GM12878 (cell line): Measurements from ENCODE around the gene PCDHA7. TPM values are rescaled to one million over a fixed set of nuclear protein-coding genes. Genes with fewer than 3 reads are reported as not detected.

Experiments
- ATAC-seq: fragments of 200-7000 bp; cut with Tn5 transposase; 3 replicates; pipeline ENCODE4 v1.9.1; 2020; ENCODE audit warnings: mild to moderate bottlenecking, moderate library complexity
- BruUV-seq: library from RNA; stranded (reverse); fragments of 400-500 nt; replicated peaks from 2 replicates; lab custom pipeline; 2021; lab: Mats Ljungman, UMichigan
- CTCF ChIA-PET: fragments of 300-600 bp; sonication (Branson Sonifier 250); formaldehyde crosslinking; extraction: SDS; loops from one replicate; lab custom pipeline; 2021; ENCODE audit warnings: inconsistent platforms; lab: Yijun Ruan, JAX
- POLR2A ChIA-PET: fragments of 350-600 bp; formaldehyde crosslinking; extraction: SDS; loops from one replicate; lab custom pipeline; 2021; ENCODE audit warnings: inconsistent platforms; lab: Charles Lee
- RAD21 ChIA-PET: fragments of 300-600 bp; sonication (Branson Sonifier 250); formaldehyde crosslinking; loops from one replicate; lab custom pipeline; 2023; ENCODE audit warnings: antibody characterized with exemption; ENCODE audit not compliant: unreplicated experiment; lab: Charles Lee
- SMC1A ChIA-PET: fragments of 300-600 bp; sonication (Branson Sonifier 250); formaldehyde crosslinking; loops from one replicate; lab custom pipeline; 2023; ENCODE audit not compliant: unreplicated experiment, uncharacterized antibody; lab: Charles Lee
- DNase-seq: peaks from one replicate; pipeline ENCODE4 v3.0.0-alpha.2; 2011; ENCODE audit warnings: low read depth, low spot score
- FAIRE-seq: peaks from 3 replicates; lab custom pipeline; 2011; peaks lifted over from hg19 to GRCh38; lab: Jason Lieb, UNC
- H2AFZ ChIP-seq: 2 replicates; pipeline ENCODE4 v1.6.0; 2011; ENCODE audit warnings: low read depth, low read length, control low read depth; ENCODE audit not compliant: control insufficient read depth
- H3K27ac ChIP-seq: 2 replicates; pipeline ENCODE4 v1.5.1; 2011; ENCODE audit warnings: control low read depth; ENCODE audit not compliant: control insufficient read depth, insufficient read depth
- H3K27me3 ChIP-seq, 2 experiments: replicated peaks in 1 of 2; 2 replicates each; pipeline versions ENCODE4 v1.6.0 to v1.6.1; 2011; ENCODE audit warnings: low read length in 1 of 2; ENCODE audit not compliant: control insufficient read depth in 2 of 2, insufficient read depth in 2 of 2
- H3K36me3 ChIP-seq, 2 experiments: 2 replicates each; pipeline ENCODE4 v1.5.1; 2011; ENCODE audit warnings: low read length in 1 of 2; ENCODE audit not compliant: control insufficient read depth in 2 of 2, insufficient read depth in 2 of 2
- H3K4me1 ChIP-seq: 2 replicates; pipeline ENCODE4 v1.6.1; 2011; ENCODE audit warnings: mild to moderate bottlenecking, low read length, moderate library complexity, mixed read lengths; ENCODE audit not compliant: control insufficient read depth, insufficient read depth
- H3K4me2 ChIP-seq: 2 replicates; pipeline ENCODE4 v1.6.0; 2011; ENCODE audit warnings: control low read depth; ENCODE audit not compliant: control insufficient read depth, insufficient read depth
- H3K4me3 ChIP-seq: fragments of 200-600 bp; sonication (generic); 2 replicates; pipeline ENCODE4 v1.5.1; 2016
- H3K79me2 ChIP-seq: 2 replicates; pipeline ENCODE4 v1.6.0; 2011; ENCODE audit warnings: low read length; ENCODE audit not compliant: control insufficient read depth, insufficient read depth
- H3K9ac ChIP-seq: 2 replicates; pipeline ENCODE4 v1.8.0; 2011; ENCODE audit warnings: low read length, control low read depth, mixed read lengths; ENCODE audit not compliant: control insufficient read depth, insufficient read depth
- H3K9me3 ChIP-seq: replicated peaks from 3 replicates; pipeline ENCODE4 v1.5.1; 2011; ENCODE audit warnings: mild to moderate bottlenecking, low read length; ENCODE audit not compliant: control insufficient read depth, insufficient read depth
- H4K20me1 ChIP-seq: 2 replicates; pipeline ENCODE4 v1.6.0; 2011; ENCODE audit not compliant: control insufficient read depth, insufficient read depth
- BCL11A ChIP-seq: IDR thresholded peaks from 2 replicates; pipeline ENCODE4 v1.6.1; 2011; ENCODE audit warnings: low read depth, low read length
- FOXK2 ChIP-seq: fragments of 450-650 bp; IDR thresholded peaks from 2 replicates; pipeline ENCODE4 v1.6.1; 2017; ENCODE audit warnings: mild to moderate bottlenecking, moderate library complexity
- KDM1A ChIP-seq: fragments of 200-600 bp; sonication (generic); IDR thresholded peaks from 2 replicates; pipeline ENCODE4 v1.6.1; 2016; ENCODE audit warnings: borderline replicate concordance
- KLF5 ChIP-seq: fragments of 450-650 bp; IDR thresholded peaks from 2 replicates; pipeline ENCODE4 v1.6.1; 2014; ENCODE audit warnings: mild to moderate bottlenecking; ENCODE audit not compliant: partially characterized antibody
- NFYB ChIP-seq: IDR thresholded peaks from 2 replicates; pipeline ENCODE4 v1.6.1; 2011; ENCODE audit warnings: low read depth, mild to moderate bottlenecking, low read length, improper control_type of control experiment, moderate library complexity; ENCODE audit not compliant: insufficient read depth
- NRF1 ChIP-seq: conservative IDR thresholded peaks from 2 replicates; pipeline ENCODE4 v1.6.1; 2011; ENCODE audit warnings: mild to moderate bottlenecking, low read depth, low read length, improper control_type of control experiment
- RUNX3 ChIP-seq: IDR thresholded peaks from 2 replicates; pipeline ENCODE4 v1.6.1; 2012; ENCODE audit warnings: low read length, inconsistent platforms
- SMC3 ChIP-seq: IDR thresholded peaks from 2 replicates; pipeline ENCODE4 v1.6.1; 2011; ENCODE audit warnings: low read length, improper control_type of control experiment, borderline replicate concordance
- STAT1 ChIP-seq: fragments of 450-650 bp; conservative IDR thresholded peaks from 2 replicates; pipeline ENCODE4 v1.6.1; 2014; ENCODE audit warnings: antibody characterized with exemption, mild to moderate bottlenecking
- ZBED1 ChIP-seq: IDR thresholded peaks from 2 replicates; pipeline ENCODE4 v1.6.1; 2016; ENCODE audit warnings: borderline replicate concordance
- ZNF274 ChIP-seq: IDR thresholded peaks from one replicate; pipeline ENCODE4 v1.8.0; 2011; ENCODE audit not compliant: insufficient read length, insufficient read depth
- WGBS: methylation state at CpG from one replicate; pipeline ENCODE4 v1.1.6; 2016; ENCODE audit warnings: low lambda C conversion rate; ENCODE audit not compliant: insufficient replicate concordance, insufficient coverage; ENCODE audit errors: missing lambda C conversion rate; 5-methylcytosine and 5-hydroxymethylcytosine counted together
- in situ Hi-C: fragments of 300-500 bp; cut with MboI; formaldehyde crosslinking; loops from 9 replicates; pipeline ENCODE4 v1.14.3; 2018; ENCODE audit warnings: mixed read lengths
- intact Hi-C: fragments of 100-400 bp; cut with micrococcal nuclease; formaldehyde crosslinking; loops from one replicate; pipeline ENCODE4 v1.14.2; 2022; ENCODE audit not compliant: unreplicated experiment
- polyA plus RNA-seq, 11 experiments: library from polyadenylated mRNA; depleted of rRNA in 4 of 11; unstranded in 6 of 11; stranded (reverse) in 5 of 11; fragments of >200 nt; fragmentation: Nextera tagmentation in 4 of 11; fragmentation: Illumina TruSeq in 1 of 11; extraction: Ambion mirVana in 4 of 11; extraction: Trizol in 1 of 11; gene quantifications; 1 replicate in 1 of 11; 2 replicates in 10 of 11; pipeline versions ENCODE4 v1.2.1 to v1.2.3, GENCODE V29; 2011 to 2016; ENCODE audit warnings: inconsistent platforms in 2 of 11, missing spikeins in 2 of 11, low read depth in 1 of 11
- total RNA-seq, 4 experiments: library from RNA; depleted of rRNA in 3 of 4; stranded (reverse); fragments of >200 nt in 3 of 4; fragmentation: Illumina TruSeq in 1 of 4; extraction: Trizol in 1 of 4; gene quantifications; 2 replicates each; pipeline versions ENCODE4 v1.2.1 to v1.2.3, GENCODE V29; 2013 to 2021
- TF ChIP-seq, protein P1 (sequence below): fragments of 150-350 bp; IDR thresholded peaks from 2 replicates; pipeline ENCODE4 v1.6.1; 2014; ENCODE audit warnings: mild to moderate bottlenecking, low read depth, low read length
- TF ChIP-seq, protein P2 (sequence below): fragments of 450-650 bp; IDR thresholded peaks from 2 replicates; pipeline ENCODE4 v1.6.1; 2016; ENCODE audit warnings: mild to moderate bottlenecking, moderate library complexity, borderline replicate concordance
- TF ChIP-seq, protein P3 (sequence below): fragments of 450-650 bp; conservative IDR thresholded peaks from 2 replicates; pipeline ENCODE4 v1.6.1; 2017; ENCODE audit warnings: mild to moderate bottlenecking, moderate library complexity
- TF ChIP-seq, protein P4 (sequence below): IDR thresholded peaks from 2 replicates; pipeline ENCODE4 v1.6.1; 2011; ENCODE audit warnings: low read depth, low read length, improper control_type of control experiment, borderline replicate concordance

PCDHA7 gene
- total and polyA plus RNA-seq, 10 of the 15 experiments (the other 5 are each of a cell fraction or from before 2014, with no cell fraction given): 0.05 to 0.06 TPM; not detected in 8

DNA sequence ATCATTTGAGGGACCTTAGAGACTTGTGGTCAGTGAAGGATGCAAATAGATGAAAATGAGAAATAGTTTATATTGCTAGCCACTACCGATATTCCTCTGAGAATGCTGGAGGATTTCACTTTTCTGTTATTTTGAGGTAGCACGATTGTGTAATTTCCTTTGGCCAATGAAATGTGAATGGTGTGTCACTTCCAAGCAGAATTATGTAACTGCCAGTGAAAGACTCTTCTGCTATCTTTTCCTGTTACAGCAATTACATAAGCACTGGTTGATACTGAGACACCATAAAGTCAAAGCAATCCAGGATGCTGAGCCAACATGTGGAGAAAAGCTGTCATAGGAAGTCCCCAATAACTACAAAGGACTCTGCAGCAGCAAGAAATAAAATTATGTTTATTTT is 43.0 kb upstream of the PCDHA7 start:
- SMC1A ChIA-PET: no interaction called here
- FAIRE-seq: no peak
- H3K27ac ChIP-seq: no peak overlapping the region
- TF ChIP-seq ZNF274: no peak
- no peak for TF ChIP-seq NRF1
- no peak for TF ChIP-seq STAT1
- TF ChIP-seq FOXK2: no peak
- TF ChIP-seq, protein P1, sequence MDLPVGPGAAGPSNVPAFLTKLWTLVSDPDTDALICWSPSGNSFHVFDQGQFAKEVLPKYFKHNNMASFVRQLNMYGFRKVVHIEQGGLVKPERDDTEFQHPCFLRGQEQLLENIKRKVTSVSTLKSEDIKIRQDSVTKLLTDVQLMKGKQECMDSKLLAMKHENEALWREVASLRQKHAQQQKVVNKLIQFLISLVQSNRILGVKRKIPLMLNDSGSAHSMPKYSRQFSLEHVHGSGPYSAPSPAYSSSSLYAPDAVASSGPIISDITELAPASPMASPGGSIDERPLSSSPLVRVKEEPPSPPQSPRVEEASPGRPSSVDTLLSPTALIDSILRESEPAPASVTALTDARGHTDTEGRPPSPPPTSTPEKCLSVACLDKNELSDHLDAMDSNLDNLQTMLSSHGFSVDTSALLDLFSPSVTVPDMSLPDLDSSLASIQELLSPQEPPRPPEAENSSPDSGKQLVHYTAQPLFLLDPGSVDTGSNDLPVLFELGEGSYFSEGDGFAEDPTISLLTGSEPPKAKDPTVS: no peak
- no peak for TF ChIP-seq ZBED1
- TF ChIP-seq, protein P2, sequence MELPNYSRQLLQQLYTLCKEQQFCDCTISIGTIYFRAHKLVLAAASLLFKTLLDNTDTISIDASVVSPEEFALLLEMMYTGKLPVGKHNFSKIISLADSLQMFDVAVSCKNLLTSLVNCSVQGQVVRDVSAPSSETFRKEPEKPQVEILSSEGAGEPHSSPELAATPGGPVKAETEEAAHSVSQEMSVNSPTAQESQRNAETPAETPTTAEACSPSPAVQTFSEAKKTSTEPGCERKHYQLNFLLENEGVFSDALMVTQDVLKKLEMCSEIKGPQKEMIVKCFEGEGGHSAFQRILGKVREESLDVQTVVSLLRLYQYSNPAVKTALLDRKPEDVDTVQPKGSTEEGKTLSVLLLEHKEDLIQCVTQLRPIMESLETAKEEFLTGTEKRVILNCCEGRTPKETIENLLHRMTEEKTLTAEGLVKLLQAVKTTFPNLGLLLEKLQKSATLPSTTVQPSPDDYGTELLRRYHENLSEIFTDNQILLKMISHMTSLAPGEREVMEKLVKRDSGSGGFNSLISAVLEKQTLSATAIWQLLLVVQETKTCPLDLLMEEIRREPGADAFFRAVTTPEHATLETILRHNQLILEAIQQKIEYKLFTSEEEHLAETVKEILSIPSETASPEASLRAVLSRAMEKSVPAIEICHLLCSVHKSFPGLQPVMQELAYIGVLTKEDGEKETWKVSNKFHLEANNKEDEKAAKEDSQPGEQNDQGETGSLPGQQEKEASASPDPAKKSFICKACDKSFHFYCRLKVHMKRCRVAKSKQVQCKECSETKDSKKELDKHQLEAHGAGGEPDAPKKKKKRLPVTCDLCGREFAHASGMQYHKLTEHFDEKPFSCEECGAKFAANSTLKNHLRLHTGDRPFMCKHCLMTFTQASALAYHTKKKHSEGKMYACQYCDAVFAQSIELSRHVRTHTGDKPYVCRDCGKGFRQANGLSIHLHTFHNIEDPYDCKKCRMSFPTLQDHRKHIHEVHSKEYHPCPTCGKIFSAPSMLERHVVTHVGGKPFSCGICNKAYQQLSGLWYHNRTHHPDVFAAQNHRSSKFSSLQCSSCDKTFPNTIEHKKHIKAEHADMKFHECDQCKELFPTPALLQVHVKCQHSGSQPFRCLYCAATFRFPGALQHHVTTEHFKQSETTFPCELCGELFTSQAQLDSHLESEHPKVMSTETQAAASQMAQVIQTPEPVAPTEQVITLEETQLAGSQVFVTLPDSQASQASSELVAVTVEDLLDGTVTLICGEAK: no peak
- TF ChIP-seq KDM1A: no peak
- TF ChIP-seq RUNX3: no peak
- TF ChIP-seq, protein P3, sequence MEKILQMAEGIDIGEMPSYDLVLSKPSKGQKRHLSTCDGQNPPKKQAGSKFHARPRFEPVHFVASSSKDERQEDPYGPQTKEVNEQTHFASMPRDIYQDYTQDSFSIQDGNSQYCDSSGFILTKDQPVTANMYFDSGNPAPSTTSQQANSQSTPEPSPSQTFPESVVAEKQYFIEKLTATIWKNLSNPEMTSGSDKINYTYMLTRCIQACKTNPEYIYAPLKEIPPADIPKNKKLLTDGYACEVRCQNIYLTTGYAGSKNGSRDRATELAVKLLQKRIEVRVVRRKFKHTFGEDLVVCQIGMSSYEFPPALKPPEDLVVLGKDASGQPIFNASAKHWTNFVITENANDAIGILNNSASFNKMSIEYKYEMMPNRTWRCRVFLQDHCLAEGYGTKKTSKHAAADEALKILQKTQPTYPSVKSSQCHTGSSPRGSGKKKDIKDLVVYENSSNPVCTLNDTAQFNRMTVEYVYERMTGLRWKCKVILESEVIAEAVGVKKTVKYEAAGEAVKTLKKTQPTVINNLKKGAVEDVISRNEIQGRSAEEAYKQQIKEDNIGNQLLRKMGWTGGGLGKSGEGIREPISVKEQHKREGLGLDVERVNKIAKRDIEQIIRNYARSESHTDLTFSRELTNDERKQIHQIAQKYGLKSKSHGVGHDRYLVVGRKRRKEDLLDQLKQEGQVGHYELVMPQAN: no peak
- no peak for TF ChIP-seq SMC3
- no peak for TF ChIP-seq KLF5
- TF ChIP-seq NFYB: no peak
- TF ChIP-seq, protein P4, sequence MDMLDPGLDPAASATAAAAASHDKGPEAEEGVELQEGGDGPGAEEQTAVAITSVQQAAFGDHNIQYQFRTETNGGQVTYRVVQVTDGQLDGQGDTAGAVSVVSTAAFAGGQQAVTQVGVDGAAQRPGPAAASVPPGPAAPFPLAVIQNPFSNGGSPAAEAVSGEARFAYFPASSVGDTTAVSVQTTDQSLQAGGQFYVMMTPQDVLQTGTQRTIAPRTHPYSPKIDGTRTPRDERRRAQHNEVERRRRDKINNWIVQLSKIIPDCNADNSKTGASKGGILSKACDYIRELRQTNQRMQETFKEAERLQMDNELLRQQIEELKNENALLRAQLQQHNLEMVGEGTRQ: no peak
- TF ChIP-seq BCL11A: no peak
- TF ChIP-seq, all 136 proteins: peak for 0
- in situ Hi-C loops (no loop called here), intact Hi-C loops (no loop called here)
- CTCF ChIA-PET: no interaction called here
- ATAC-seq (no peak), DNase-seq (no peak)
- no TSS peak for BruUV-seq
- Histone ChIP-seq H3K4me2 (no peak overlapping the region), H4K20me1 (no peaks in the 10 kb centered on the region), H3K9ac (no peak overlapping the region), H3K4me3 (no peak overlapping the region), H2AFZ (no peak overlapping the region), H3K9me3 (peaks cover 6% of the 10 kb centered on the region; the same call in 2 of the 3 replicates), H3K4me1 (no peaks in the 10 kb centered on the region), H3K79me2 (no peaks in the 10 kb centered on the region), H3K27me3 (no peaks in the 10 kb centered on the region), H3K36me3 (no peaks in the 10 kb centered on the region)
- 38% methylated on average over 2 of the region's 2 CpGs for WGBS
- RAD21 ChIA-PET: no interaction called here
- POLR2A ChIA-PET: no interaction called here
